Activated naive CD8-positive, alpha-beta T cell treated with anti-CD3 and anti-CD28 coated beads, Interleukin-2, amount 50 U/mL, for 16 hours (primary cell): ENCODE measurements around the gene EPN1.

Experiments used
- DNase-seq: peaks from one replicate; pipeline ENCODE4 v3.0.0-alpha.2; 2020; ENCODE audit warnings: low read depth, low spot score

The EPN1 gene

DNA sequence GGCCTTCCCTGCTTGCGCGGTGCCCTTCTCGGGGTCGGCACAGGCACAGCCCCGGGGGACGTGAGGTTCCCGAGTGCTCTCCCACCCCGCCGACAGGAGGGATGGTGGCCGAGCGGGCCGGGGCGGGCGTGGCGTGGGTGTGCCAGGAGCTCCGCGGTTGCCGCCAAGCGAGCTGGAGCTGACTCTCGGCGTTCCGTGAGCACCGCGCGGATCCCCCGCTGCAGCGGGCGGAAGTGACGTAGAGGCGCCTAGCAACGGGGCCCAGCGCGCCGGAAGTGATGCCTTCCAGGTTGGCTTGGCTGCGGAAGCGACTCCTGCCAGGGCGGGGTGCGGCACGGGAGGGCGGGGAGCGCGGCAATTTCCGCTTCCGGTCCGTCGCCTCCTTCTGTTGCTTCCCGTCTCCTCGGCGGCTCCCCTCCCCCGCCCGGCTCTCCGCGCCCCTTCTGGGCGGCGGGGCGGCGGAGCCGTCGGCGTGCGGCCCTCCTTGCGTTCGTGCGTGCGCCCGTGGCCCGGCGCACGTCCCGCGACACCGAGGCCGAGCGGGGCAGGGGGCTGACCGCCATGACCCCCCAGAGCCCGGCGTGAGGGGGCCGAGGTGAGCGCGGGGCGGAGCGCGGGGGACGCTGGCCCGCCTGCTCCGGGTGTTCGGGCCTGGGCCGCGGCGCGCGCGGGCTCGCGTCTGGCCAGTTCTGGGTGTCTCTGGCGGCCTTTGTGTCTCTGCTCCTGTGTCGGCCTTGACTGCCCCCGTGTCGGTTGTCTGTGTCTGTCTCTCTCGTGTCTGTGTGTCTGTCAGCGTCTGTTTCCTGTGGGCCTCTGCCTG, at the start of gene EPN1:
EPN1 (plus strand) TSS at position 386 of the 820 bp plus-strand sequence. CDS start 3,402 bp downstream, outside the sequence.
- peak; percentile 96 for DNase-seq

DNA sequence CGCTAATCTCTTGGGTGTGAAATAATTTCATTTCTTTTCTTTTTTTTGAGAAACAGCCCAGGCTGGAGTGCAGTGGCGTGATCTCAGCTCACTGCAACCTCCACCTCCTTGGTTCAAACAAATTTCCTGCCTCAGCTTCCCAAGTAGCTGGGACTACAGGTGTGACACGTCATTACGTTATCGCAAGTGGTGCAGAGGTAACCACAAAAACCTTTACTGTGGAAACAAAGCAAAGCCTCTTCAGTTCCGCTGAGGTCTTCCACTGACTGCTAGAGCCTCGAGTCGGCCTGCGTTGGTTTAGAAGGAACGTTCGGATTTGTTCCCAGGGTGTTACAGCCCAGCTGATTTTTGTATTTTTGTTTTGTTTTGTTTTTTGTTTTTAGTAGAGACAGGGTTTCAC, 48.7 kb upstream of the EPN1 start:
- no peak for DNase-seq

GRCh38 chr19:55632463-55632834, 42.6 kb upstream of the EPN1 start:
- DNase-seq, result peak; percentile 82

GRCh38 chr19:55633861-55634260, 41.2 kb upstream of the EPN1 start:
- DNase-seq, result no peak

DNA sequence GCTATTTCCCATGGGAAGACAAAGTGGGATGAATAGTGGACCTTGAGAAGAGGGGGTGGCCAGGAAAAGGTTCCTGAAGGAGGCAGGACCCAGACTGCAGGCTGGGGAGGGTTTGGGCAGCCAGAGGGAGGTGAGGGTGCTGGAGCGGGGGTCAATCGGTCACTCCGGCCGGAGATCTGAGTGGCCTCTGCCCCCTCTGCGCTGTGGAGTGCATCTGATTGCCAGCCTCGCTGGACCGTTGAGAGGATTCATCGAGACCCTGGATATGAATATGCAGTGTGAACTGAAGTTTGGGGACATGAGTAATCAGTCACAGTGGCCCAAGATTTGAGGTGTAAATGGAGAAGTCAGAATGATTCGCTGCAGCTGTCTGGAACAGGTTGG, 39.7 kb upstream of the EPN1 start:
- no peak for DNase-seq

DNA sequence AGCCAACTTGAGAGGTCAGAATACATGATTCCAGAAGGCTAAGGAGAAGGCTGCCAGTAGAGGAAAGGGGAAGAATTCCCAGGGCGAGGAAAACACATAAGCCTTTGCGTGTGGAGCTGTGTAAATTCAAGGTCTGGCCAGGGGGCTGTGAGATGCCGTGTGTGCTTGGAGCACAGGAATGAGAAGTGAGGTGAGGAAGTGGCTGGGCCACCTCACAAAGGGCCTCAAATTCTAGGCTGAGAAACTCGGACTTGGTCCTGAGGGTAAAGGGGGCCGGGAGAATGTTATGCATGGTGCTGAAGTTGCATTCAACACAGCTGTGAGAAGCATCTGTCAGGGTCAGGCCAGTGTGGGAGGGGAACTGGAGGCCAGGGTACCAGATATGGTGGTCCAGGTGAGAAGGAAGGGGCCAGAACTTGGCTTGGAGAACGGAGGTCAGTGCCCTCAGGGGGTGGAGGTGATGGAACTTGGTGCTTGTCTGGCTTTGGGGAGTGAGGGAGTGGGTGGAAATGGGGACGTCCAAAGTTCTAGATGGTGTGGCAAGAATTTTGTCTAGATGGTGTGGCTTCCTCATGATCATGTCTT, 39.1 kb upstream of the EPN1 start:
- DNase-seq, result no peak

DNA sequence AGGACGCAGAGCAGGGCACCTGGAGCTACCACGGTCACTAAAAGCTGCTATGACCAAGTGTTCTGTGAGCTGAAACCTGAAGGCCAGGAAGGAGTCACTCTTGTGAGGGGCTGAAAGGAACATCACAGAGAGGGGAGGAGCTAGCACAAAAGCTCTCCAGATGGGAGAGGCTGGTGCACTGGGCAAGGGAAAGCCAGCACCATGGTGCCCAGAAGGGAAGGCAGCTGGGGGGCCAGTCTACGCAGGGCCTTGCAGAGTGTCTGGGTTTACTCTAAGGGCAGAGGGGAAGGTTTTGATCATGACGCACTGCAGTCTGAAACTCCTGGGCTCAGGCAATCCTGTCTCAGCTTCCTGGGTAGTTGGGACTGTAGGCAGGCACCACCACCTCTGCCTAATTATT, 38.3 kb upstream of the EPN1 start:
- no peak for DNase-seq

DNA sequence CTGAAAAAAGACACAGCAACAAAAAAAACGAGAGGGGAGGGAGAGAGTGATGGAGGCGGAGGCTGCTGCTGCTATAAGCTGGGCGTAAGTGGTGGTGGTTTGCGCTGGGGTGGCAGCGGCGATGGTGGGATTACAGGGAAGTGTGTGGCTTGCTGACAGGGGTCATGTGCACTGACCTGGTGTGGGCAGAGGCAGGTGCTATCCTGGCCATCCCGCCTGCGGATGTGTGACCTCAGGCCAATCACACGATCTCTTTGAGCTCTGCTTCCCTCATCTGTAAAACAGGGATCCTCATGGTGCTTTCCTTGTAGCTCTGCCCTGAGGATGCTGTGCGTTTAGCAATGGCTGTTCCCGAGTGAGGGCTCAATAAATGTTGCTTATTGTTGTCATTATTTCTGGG, 37.5 kb upstream of the EPN1 start:
- no peak for DNase-seq

DNA sequence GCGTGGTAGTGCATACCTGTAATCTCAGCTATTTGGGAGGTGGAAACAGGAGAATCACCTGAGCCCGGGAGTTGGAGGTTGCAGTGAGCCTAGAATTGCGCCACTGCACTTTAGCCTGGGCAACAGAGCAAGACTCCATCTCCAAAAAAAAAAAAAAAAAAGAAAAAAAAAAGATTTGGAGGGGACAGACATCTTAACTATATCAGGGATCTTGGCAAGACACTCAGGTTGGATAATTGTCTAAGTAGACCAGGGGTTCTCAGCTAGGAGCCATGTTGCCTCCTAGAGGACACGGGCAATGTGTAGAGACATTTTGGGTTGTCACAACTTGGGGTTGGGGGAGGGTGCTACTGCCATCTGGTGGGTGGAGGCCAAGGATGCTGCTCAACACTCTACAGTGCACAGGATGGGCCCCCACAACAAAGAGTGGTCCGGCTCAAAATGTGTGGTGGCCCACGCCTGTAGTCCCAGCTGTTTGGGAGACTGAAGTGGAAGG, 36.1 kb upstream of the EPN1 start:
- DNase-seq, result no peak

- DNase-seq, result no peak
These were observed 34.9 kb upstream of the EPN1 start for GRCh38 chr19:55640043-55640576.

GRCh38 chr19:55640577-55641425, 34.2 kb upstream of the EPN1 start, which contains the start of gene ZNF580:
ZNF580 (plus strand) TSS chr19:55641002; CDS start chr19:55642509, 1,507 bp downstream.
- DNase-seq, result no peak

GRCh38 chr19:55641426-55642152, 33.4 kb upstream of the EPN1 start:
- no peak for DNase-seq

- no peak for DNase-seq
These were observed 32.6 kb upstream of the EPN1 start for GRCh38 chr19:55642153-55643002.

- peak; percentile 68 for DNase-seq
These were observed 31.8 kb upstream of the EPN1 start, which contains the start of gene ZNF581 for GRCh38 chr19:55643003-55643886. ZNF581 (plus strand) TSS chr19:55643649; CDS start chr19:55644572, 923 bp downstream.

GRCh38 chr19:55643887-55644176, 31.2 kb upstream of the EPN1 start:
- no peak for DNase-seq

DNA sequence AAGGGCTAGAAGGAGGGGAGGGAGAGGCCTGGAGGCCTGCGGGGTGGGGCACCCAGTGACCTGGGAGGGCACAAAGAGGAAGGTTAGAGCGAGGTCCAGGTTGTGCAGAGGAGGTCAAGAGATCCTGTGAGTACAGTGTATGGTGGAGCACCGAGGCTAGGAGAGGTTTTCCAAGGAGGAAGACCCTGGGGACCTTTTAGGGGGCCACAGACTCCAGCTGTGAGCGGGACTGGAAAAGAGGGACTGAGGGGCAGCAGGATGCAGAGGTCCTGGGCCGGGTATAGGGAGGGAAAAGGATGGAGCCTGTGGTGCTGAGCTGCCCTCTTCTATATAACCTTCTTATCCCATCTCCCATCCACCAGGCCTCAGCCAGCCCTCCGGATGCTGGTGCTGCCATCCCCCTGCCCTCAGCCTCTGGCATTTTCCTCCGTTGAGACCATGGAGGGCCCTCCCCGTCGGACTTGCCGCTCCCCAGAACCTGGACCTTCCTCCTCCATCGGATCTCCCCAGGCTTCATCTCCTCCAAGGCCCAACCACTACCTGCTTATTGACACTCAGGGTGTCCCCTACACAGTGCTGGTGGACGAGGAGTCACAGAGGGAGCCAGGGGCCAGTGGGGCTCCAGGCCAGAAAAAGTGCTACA, 30.7 kb upstream of the EPN1 start:
- DNase-seq, result no peak

GRCh38 chr19:55644842-55645511, 30.0 kb upstream of the EPN1 start:
- no peak for DNase-seq

DNA sequence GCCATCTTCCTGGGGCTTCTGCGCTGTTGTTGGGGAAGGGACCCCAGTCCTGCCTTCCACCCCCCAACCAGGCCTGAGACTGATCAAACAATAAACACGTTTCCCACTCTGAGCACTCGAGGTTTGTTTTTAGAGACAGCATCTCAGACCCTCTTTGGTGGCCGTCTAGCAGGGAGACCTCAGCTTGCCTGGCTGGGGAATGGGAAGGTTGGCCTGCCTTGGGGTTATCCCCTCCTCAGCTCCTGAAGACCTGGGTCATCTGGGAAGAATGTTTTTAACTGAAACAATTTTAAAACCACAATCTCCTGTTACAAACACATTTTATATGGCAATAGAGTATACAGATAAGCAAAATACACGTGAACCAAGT, 29.5 kb upstream of the EPN1 start:
- DNase-seq, result no peak
